ENCODE data around the gene MPZL1.
A peak's percentile ranks its signal among the peaks of the same experiment; 100 is the strongest.

MPZL1 gene

DNA sequence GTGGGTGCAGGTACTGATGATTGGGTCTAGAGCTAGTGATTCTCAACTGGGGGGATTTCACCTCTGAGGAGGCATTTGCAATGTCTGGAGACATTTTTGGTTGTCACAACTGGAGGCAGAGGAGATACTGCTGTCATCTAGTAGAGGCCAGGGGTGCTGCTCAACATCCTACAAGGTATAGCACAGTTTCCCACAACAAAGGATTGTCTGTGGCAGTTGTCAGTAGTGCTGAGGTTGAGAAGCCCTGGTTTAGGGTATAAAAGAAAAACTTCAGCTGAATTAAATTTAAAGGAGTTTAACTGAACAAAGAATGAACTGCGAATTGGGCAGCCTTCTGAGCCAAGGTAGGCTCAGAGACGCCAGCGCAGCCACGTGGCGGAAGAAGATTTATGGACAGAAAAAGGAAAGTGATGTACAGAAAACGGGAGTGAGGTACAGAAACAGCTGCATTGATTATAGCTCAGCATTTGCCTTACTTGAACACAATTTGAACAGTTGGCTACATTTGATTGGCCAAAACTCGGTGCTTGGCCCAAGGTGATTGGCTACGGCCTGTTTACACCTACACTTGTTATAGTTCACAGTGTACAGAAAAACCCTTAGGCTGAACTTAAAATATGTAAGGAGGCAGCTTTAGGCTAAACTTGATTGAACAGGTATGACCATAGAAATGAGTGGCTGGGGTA, 40.4 kb downstream of the MPZL1 start:
- Mint-ChIP-seq H3K4me3 (no peak overlapping the region), H3K27me3 (no peaks in the 10 kb centered on the region), H3K36me3 (ENCODE audit: low read depth) (peaks cover 10% of the 10 kb centered on the region), H3K4me1 (ENCODE audit: low read depth) (peaks cover 22% of the 10 kb centered on the region), H3K9me3 (no peaks in the 10 kb centered on the region), H3K27ac (no peak overlapping the region)
- DNase-seq = no peak

DNA sequence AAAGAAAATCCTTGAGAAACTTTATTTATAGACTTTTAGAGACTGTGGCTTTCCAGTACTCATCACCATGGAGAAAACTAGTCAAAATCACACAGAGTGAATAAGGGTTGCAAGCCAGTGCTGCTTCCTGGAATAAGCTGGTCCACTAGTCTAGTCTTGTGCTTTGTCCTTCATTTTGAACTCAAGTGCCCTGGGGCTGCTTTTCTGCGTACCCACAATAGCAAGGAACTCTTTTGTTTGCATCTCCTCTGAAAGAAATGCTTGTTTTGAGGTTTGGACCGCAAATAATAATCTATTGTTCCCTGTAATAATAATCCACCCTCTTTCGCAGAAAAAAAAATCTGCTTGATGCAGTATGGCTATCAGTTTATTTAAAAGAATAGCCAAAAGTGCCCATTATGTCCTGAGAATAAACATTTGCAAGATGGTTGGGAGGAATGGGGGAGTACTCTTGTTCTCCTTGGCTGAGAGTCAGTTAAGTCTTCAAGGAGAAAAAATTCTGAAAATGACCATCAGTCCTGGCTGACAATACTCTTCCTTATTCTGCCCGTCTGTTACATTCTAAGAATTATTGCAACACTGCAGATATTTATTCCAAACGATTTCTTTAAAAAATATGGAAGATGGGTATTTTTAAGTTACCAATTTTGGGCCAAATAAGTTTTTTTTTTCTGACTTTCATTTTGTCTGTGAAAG, 41.9 kb downstream of the MPZL1 start:
- Mint-ChIP-seq H3K27ac (no peak overlapping the region), H3K36me3 (ENCODE audit: low read depth) (peaks cover 22% of the 10 kb centered on the region), H3K4me3 (no peak overlapping the region), H3K27me3 (no peaks in the 10 kb centered on the region), H3K4me1 (ENCODE audit: low read depth) (peaks cover 19% of the 10 kb centered on the region), H3K9me3 (no peaks in the 10 kb centered on the region)
- no peak for DNase-seq

DNA sequence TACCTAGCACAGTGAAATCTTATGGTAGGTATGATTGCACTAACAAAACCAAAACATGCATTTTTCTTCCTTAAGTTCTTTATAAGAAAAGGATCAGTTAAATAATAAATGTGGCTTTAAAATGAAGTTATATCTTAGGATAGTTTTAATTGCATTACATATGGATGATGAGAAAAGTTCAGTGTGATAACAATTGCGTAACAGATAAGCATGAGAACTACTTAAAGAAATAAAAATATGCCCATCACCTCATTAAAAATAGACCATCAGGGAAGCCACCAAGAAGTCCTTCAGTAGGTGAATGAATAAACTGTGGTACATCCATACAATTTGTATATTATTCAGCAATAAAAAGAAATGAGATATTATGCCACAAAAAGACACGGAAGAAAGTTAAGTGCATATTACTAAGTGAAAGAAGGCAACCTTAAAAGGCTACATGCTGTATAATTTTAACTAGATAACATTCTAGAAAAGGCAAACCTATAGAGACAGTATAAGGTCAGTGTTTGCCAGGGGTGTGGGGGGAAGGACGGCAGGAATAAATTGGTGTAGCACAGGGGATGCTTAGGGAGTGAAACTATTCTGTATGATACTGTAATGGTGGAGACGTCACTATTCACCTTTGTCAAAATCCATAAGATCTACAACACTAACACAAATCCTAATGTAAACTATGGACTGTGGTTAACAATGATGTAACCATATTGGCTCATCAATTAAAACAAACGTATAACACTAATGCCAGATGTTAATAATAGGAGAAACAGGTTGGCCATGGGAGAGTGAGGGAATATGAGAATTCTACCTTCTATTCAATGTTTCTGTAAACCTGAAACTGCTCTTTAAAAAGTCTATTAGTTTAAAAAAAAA, 42.9 kb downstream of the MPZL1 start:
- peaks cover 19% of the 10 kb centered on the region for H3K4me1 Mint-ChIP-seq (ENCODE audit: low read depth)
- H3K4me3 Mint-ChIP-seq = no peak overlapping the region
- DNase-seq = no peak
- no peaks in the 10 kb centered on the region for H3K27me3 Mint-ChIP-seq
- no peaks in the 10 kb centered on the region for H3K9me3 Mint-ChIP-seq
- H3K27ac Mint-ChIP-seq = no peak overlapping the region
- peaks cover 30% of the 10 kb centered on the region for H3K36me3 Mint-ChIP-seq (ENCODE audit: low read depth)

DNA sequence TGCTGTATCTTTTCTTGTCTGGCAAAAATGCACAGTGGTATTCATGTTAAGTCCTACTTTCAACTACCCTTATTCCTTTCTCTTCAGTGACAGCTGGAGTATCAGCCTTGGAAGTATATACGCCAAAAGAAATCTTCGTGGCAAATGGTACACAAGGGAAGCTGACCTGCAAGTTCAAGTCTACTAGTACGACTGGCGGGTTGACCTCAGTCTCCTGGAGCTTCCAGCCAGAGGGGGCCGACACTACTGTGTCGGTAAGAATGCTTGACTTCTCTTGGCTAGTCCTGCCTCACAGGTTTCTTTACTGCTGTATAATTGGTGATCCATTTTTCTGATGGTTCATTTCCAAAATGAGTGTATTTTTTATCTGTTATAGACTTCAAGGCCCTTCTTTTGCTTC, 43.7 kb downstream of the MPZL1 start:
- H3K27me3 Mint-ChIP-seq = no peaks in the 10 kb centered on the region
- no peak overlapping the region for H3K27ac Mint-ChIP-seq
- H3K4me3 Mint-ChIP-seq = no peak overlapping the region
- no peak for DNase-seq
- no peaks in the 10 kb centered on the region for H3K9me3 Mint-ChIP-seq
- H3K36me3 Mint-ChIP-seq (ENCODE audit: low read depth) = peaks cover 36% of the 10 kb centered on the region
- peaks cover 19% of the 10 kb centered on the region for H3K4me1 Mint-ChIP-seq (ENCODE audit: low read depth)

DNA sequence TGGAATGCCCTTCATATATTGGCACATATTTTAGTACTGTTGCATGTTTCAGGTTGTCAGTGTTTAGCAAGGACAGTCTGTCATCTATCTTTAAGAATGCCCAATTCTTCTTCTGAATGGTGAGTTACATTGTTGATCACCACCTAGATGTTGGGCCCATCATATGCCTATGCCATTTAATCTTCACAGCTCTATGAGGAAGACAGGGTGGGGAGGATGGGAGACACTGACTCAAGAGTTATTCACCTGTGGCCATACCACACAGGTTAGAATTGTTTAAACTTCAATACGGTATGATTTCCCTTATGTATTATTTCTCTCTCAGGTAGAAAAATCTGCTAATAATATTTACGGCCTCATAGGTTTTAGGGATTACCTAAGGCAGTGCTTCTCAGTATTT, 44.8 kb downstream of the MPZL1 start:
- peaks cover 44% of the 10 kb centered on the region for H3K36me3 Mint-ChIP-seq (ENCODE audit: low read depth)
- H3K27ac Mint-ChIP-seq = no peak overlapping the region
- DNase-seq = no peak
- H3K9me3 Mint-ChIP-seq = no peaks in the 10 kb centered on the region
- no peak overlapping the region for H3K4me3 Mint-ChIP-seq
- H3K27me3 Mint-ChIP-seq = no peaks in the 10 kb centered on the region
- peaks cover 11% of the 10 kb centered on the region for H3K4me1 Mint-ChIP-seq (ENCODE audit: low read depth)

DNA sequence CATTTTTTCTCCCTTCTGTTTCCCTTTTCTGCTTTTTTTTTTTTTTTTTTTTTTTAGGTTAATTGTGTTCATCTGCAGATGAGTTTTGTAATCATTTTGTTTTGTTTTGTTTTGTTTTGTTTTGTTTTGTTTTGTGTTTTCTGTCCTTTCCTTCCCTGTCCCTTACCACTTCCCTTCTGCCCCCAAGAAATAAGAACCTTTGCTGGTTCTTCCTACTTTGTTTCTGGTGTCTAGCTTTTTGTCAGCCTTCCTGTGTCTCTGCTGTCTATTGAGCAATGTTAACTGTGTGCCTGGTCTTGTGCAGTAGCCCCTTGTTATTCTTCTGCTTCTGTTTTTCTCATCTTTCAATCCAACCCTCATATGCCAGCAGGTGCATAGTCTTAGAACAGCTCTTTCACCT, 46.0 kb downstream of the MPZL1 start:
- no peak overlapping the region for H3K27ac Mint-ChIP-seq
- H3K27me3 Mint-ChIP-seq = no peaks in the 10 kb centered on the region
- no peak overlapping the region for H3K4me3 Mint-ChIP-seq
- H3K36me3 Mint-ChIP-seq (ENCODE audit: low read depth) = peaks cover 56% of the 10 kb centered on the region
- no peaks in the 10 kb centered on the region for H3K4me1 Mint-ChIP-seq (ENCODE audit: low read depth)
- DNase-seq = no peak
- no peaks in the 10 kb centered on the region for H3K9me3 Mint-ChIP-seq

DNA sequence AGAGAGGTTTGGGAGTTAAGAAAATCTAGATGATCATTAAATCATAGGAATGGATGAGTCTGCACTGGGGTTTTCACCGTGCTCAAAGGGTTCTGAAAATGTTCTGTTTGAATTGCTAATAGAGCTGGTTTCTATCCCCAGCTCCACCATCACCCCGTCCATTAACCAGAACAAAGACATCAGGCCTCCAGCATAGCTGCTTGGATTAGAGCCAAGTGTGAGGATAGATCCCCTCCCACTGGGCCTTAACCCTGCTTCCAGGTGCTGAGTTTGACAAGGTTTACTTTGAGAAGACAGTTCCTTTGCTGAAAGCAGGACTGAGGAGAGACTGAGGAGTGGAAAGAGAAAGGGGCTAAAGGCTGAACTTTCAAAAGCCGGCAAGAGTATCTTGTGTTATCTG, 48.3 kb downstream of the MPZL1 start:
- Mint-ChIP-seq H3K27ac (no peak overlapping the region), H3K4me1 (ENCODE audit: low read depth) (peaks cover 2% of the 10 kb centered on the region), H3K9me3 (no peaks in the 10 kb centered on the region), H3K4me3 (no peak overlapping the region), H3K36me3 (ENCODE audit: low read depth) (peaks cover 72% of the 10 kb centered on the region), H3K27me3 (no peaks in the 10 kb centered on the region)
- DNase-seq = no peak

DNA sequence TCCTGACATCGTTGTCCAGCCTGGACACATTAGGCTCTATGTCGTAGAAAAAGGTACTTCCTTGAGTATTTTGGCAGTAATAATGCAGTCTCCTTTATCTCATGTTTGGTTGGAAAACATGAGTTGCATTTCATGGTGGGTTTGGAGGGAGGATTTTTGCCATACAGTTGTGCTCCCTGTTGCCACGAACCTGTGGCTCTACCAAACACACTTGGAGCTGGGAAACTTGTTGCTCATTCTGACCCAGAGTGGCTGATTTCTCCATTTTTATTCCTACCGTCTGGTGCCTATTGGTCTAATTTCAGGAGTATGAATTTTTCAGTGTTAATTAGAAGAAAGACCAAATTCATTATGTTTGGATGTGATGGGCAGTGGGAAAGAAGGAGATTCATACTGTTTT, 50.7 kb downstream of the MPZL1 start:
- H3K27me3 Mint-ChIP-seq = no peaks in the 10 kb centered on the region
- peaks cover 77% of the 10 kb centered on the region for H3K36me3 Mint-ChIP-seq (ENCODE audit: low read depth)
- no peak overlapping the region for H3K4me3 Mint-ChIP-seq
- peaks cover 20% of the 10 kb centered on the region for H3K4me1 Mint-ChIP-seq (ENCODE audit: low read depth)
- no peak for DNase-seq
- no peak overlapping the region for H3K27ac Mint-ChIP-seq
- H3K9me3 Mint-ChIP-seq = no peaks in the 10 kb centered on the region

DNA sequence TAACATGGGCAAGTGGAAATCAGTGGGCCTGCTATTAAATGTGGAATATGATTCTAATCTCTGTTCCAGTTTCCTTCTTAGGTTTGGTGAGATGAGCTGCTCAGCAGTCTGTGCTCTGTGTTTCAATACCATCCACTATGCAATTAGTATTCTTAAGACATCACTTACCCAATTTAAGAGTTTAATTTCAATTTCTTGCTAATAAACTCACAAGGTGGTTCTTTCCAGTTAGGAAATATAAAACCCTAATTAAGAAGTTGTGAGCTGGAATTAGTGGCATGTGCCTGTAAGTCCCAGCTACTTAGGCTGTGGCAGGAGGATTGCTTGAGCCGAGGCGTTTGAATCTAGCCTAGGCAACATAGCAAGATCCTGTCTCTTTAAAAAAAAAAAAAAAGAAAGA, 51.7 kb downstream of the MPZL1 start:
- H3K27ac Mint-ChIP-seq = no peak overlapping the region
- H3K27me3 Mint-ChIP-seq = no peaks in the 10 kb centered on the region
- peaks cover 73% of the 10 kb centered on the region for H3K36me3 Mint-ChIP-seq (ENCODE audit: low read depth)
- H3K9me3 Mint-ChIP-seq = no peaks in the 10 kb centered on the region
- H3K4me1 Mint-ChIP-seq (ENCODE audit: low read depth) = peaks cover 21% of the 10 kb centered on the region
- no peak for DNase-seq
- H3K4me3 Mint-ChIP-seq = no peak overlapping the region

DNA sequence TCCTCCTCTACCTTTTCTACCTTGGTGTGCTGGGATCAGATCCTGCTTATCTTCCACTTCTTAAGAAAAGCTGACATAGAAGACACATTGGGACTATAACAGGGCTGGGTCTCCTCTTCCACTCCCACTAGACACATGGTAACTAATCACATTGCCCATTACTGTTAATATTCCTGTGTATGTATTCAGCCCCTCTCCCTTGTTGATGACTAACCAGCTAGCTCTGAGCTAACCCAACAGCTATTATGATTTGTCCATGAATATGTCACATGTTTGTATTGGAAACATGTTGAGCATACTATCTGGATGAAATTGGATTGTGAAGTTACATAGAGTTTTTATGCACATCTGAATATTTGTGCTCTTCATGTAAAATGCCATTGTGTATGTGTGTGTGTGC, 52.9 kb downstream of the MPZL1 start:
- H3K4me1 Mint-ChIP-seq (ENCODE audit: low read depth) = peaks cover 21% of the 10 kb centered on the region
- H3K27ac Mint-ChIP-seq = no peak overlapping the region
- DNase-seq = no peak
- peaks cover 68% of the 10 kb centered on the region for H3K36me3 Mint-ChIP-seq (ENCODE audit: low read depth)
- H3K27me3 Mint-ChIP-seq = no peaks in the 10 kb centered on the region
- peaks cover 2% of the 10 kb centered on the region for H3K9me3 Mint-ChIP-seq
- H3K4me3 Mint-ChIP-seq = no peak overlapping the region

DNA sequence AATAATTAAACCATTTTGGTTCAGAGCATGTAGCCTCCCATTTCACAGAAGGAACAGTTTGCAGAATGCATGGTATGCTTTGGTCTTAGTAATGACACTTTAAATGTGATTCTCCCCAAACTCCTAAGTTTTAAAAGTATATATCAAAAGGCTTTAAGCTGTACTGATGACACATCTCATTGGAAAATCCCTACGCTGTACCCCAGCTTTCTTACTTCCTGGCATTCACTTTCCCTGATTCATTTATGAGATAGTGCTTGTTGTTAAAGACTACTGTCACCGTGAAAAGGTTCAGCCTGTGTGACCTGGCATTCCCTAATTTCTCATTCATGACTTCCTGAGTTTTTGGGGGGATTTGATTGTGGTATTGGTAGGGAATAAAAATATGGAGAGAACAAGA, 53.4 kb downstream of the MPZL1 start:
- H3K36me3 Mint-ChIP-seq (ENCODE audit: low read depth) = peaks cover 64% of the 10 kb centered on the region
- no peaks in the 10 kb centered on the region for H3K27me3 Mint-ChIP-seq
- no peak overlapping the region for H3K4me3 Mint-ChIP-seq
- H3K4me1 Mint-ChIP-seq (ENCODE audit: low read depth) = peaks cover 21% of the 10 kb centered on the region
- no peak overlapping the region for H3K27ac Mint-ChIP-seq
- peaks cover 2% of the 10 kb centered on the region for H3K9me3 Mint-ChIP-seq
- no peak for DNase-seq

DNA sequence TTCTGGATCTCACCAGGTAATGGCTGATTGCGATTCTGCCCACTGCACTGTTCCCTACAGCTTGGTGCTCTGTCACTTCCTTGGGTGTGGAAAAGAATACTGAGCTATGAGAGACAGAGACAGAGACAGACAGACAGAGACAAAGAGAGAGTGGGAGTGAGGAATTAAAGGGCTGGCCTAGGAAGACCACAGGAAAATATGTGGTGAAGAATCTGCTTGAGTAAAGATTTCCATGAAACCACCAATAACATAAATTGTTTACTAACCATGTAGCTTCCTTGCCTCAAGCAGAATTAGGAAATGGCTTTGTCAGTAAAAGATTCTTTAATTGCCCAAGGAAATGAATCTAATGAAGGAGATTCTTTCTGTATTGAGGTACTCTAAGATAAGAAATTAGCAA, 54.4 kb downstream of the MPZL1 start:
- Mint-ChIP-seq H3K9me3 (peaks cover 8% of the 10 kb centered on the region), H3K36me3 (ENCODE audit: low read depth) (peaks cover 63% of the 10 kb centered on the region), H3K27me3 (no peaks in the 10 kb centered on the region), H3K27ac (no peak overlapping the region), H3K4me1 (ENCODE audit: low read depth) (peaks cover 21% of the 10 kb centered on the region), H3K4me3 (no peak overlapping the region)
- no peak for DNase-seq

DNA sequence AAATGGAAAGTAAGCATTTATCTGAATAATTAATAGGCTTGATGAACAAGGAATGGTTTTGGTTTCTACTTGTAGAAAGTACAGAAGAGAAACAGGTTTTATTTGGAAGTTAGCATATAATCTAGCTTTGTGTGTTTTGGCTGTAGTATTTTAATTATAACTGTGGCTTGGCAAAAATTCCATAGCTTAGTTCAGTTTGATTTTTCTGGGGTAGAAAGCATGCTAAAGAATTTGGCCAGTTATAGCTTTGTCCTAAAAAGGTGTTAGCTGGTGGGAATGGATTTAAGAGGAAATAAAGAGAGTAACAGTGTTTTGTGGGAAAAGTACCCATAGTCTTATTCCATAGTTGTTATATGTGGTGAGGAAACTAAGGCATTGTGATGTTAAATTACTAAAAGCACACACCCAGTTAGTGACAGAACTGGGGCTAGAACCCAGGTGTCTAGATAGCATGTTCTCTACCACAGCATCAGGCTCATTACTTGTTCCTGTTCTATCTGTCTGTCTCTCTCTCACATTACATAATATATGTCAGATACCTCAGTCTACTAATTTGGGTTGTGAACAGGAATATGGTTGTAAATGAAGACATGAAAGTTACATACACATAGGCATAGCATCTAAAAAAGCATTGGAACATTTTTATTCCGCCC, 55.0 kb downstream of the MPZL1 start:
- peaks cover 10% of the 10 kb centered on the region for H3K9me3 Mint-ChIP-seq
- peak overlapping the region; percentile 42 for H3K27ac Mint-ChIP-seq
- DNase-seq = no peak
- no peaks in the 10 kb centered on the region for H3K27me3 Mint-ChIP-seq
- peaks cover 59% of the 10 kb centered on the region for H3K36me3 Mint-ChIP-seq (ENCODE audit: low read depth)
- peaks cover 21% of the 10 kb centered on the region for H3K4me1 Mint-ChIP-seq (ENCODE audit: low read depth)
- no peak overlapping the region for H3K4me3 Mint-ChIP-seq

DNA sequence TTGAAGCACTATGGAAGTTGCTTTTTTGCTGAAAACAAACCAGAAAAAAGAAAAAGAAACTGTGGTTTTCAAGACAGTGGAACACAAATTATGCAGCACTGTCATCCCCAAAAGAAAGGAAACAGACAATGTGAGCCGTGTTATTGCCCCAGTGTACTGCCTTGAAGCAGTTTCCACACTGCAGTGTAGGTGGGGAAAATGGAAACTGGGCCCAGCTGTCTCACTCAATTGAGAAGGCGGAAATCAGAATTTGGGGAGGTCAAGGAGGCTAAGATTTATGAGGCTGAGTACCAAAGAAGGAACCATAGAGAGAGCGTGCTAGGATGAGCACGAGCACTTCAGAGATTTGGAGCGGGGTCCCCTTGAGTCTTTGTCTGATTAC, 55.5 kb downstream of the MPZL1 start:
- DNase-seq = no peak
- no peak overlapping the region for H3K4me3 Mint-ChIP-seq
- H3K36me3 Mint-ChIP-seq (ENCODE audit: low read depth) = peaks cover 54% of the 10 kb centered on the region
- peak overlapping the region; percentile 42 for H3K27ac Mint-ChIP-seq
- peaks cover 21% of the 10 kb centered on the region for H3K4me1 Mint-ChIP-seq (ENCODE audit: low read depth)
- H3K27me3 Mint-ChIP-seq = no peaks in the 10 kb centered on the region
- H3K9me3 Mint-ChIP-seq = peaks cover 11% of the 10 kb centered on the region

Measured in activated T-cell treated with anti-CD3 and anti-CD28 coated beads, Interleukin-2, amount 50 U/mL, for 24 hours (primary cell).